Ammon's horn (tissue), 1 donor: ENCODE data around the gene ZFAND3.

Experiments used
- DNase-seq: peaks from one replicate; pipeline ENCODE4 v3.0.0-alpha.2; 2016; ENCODE audit warnings: low spot score

The ZFAND3 gene

GRCh38 chr6:38169977-38170526 is 350.5 kb downstream of the ZFAND3 start:
- no peak for DNase-seq

GRCh38 chr6:38170666-38171355 is 351.3 kb downstream of the ZFAND3 start:
- no peak for DNase-seq

- DNase-seq: no peak
Observed at GRCh38 chr6:38171997-38172738, 352.6 kb downstream of the ZFAND3 start.

- no peak for DNase-seq
Observed at GRCh38 chr6:38172739-38173410, 353.3 kb downstream of the ZFAND3 start.

- no peak for DNase-seq
Observed at GRCh38 chr6:38173909-38174308, 354.4 kb downstream of the ZFAND3 start.

- DNase-seq: no peak
Observed at GRCh38 chr6:38174315-38174714, 354.8 kb downstream of the ZFAND3 start.

GRCh38 chr6:38174806-38175495 is 355.4 kb downstream of the ZFAND3 start:
- DNase-seq: no peak

GRCh38 chr6:38175786-38176185 is 356.3 kb downstream of the ZFAND3 start:
- DNase-seq: no peak

- DNase-seq: no peak
Observed at GRCh38 chr6:38176797-38177751, 357.5 kb downstream of the ZFAND3 start.

GRCh38 chr6:38177882-38178583 is 358.5 kb downstream of the ZFAND3 start:
- no peak for DNase-seq

- DNase-seq: no peak
Observed at GRCh38 chr6:38178584-38178886, 359.0 kb downstream of the ZFAND3 start.

- DNase-seq: peak; percentile 35
Observed at GRCh38 chr6:38179300-38179699, 359.8 kb downstream of the ZFAND3 start.

GRCh38 chr6:38179794-38180430 is 360.4 kb downstream of the ZFAND3 start:
- no peak for DNase-seq

- DNase-seq: no peak
Observed at GRCh38 chr6:38180586-38180985, 361.1 kb downstream of the ZFAND3 start.

GRCh38 chr6:38182426-38182825 is 362.9 kb downstream of the ZFAND3 start:
- no peak for DNase-seq

- no peak for DNase-seq
Observed at GRCh38 chr6:38183856-38184584, 364.5 kb downstream of the ZFAND3 start.

GRCh38 chr6:38184585-38185080 is 365.1 kb downstream of the ZFAND3 start:
- peak; percentile 74 for DNase-seq

GRCh38 chr6:38185244-38185643 is 365.7 kb downstream of the ZFAND3 start:
- peak; percentile 74 for DNase-seq

- DNase-seq: no peak
Observed at GRCh38 chr6:38185752-38186151, 366.2 kb downstream of the ZFAND3 start.
